Femur (tissue), 1 donor: ENCODE results near the gene ENTPD8.
A peak's percentile ranks its signal among the peaks of the same experiment; 100 is the strongest.

Experiments used
- DNase-seq: peaks from one replicate; pipeline ENCODE4 v3.0.0-alpha.2; 2017

The ENTPD8 gene

GRCh38 chr9:137457406-137458193 lies 16.4 kb upstream of the ENTPD8 start:
- DNase-seq: peak; percentile 36

- DNase-seq: peak; percentile 28
Measured at GRCh38 chr9:137456864-137457405, 15.8 kb upstream of the ENTPD8 start.

- peak; percentile 30 for DNase-seq
Measured at GRCh38 chr9:137456061-137456863, 15.1 kb upstream of the ENTPD8 start.

- DNase-seq: peak; percentile 26
Measured at GRCh38 chr9:137455359-137455991, 14.3 kb upstream of the ENTPD8 start.

- DNase-seq: peak; percentile 42
Measured at GRCh38 chr9:137454597-137455358, 13.6 kb upstream of the ENTPD8 start.

GRCh38 chr9:137454145-137454596 lies 13.0 kb upstream of the ENTPD8 start:
- DNase-seq: peak; percentile 72

GRCh38 chr9:137453643-137454081 lies 12.5 kb upstream of the ENTPD8 start:
- peak; percentile 81 for DNase-seq

- peak; percentile 47 for DNase-seq
Measured at GRCh38 chr9:137452761-137453642, 11.8 kb upstream of the ENTPD8 start.

GRCh38 chr9:137452006-137452760 lies 11.0 kb upstream of the ENTPD8 start:
- DNase-seq: peak; percentile 24

GRCh38 chr9:137451264-137452005 lies 10.3 kb upstream of the ENTPD8 start:
- DNase-seq: peak; percentile 12

GRCh38 chr9:137450539-137451222 lies 9.5 kb upstream of the ENTPD8 start:
- peak; percentile 18 for DNase-seq

GRCh38 chr9:137449931-137450538 lies 8.9 kb upstream of the ENTPD8 start:
- DNase-seq: peak; percentile 20

- no peak for DNase-seq
Measured at GRCh38 chr9:137449081-137449844, 8.1 kb upstream of the ENTPD8 start.

- DNase-seq: no peak
Measured at GRCh38 chr9:137448602-137448962, 7.4 kb upstream of the ENTPD8 start.

- DNase-seq: no peak
Measured at GRCh38 chr9:137447722-137448601, 6.8 kb upstream of the ENTPD8 start.

GRCh38 chr9:137446851-137447471 lies 5.8 kb upstream of the ENTPD8 start:
- DNase-seq: no peak
